ENCODE measurements around the gene EEFSEC. TPM values are rescaled to one million over a fixed set of nuclear protein-coding genes. Genes with fewer than 3 reads are reported as not detected.

Gene EEFSEC
- total and polyA plus RNA-seq, 2 of the 8 experiments (the other 6 are each of a cell fraction or from before 2014, with no cell fraction given): 13.1 to 19.8 TPM

DNA sequence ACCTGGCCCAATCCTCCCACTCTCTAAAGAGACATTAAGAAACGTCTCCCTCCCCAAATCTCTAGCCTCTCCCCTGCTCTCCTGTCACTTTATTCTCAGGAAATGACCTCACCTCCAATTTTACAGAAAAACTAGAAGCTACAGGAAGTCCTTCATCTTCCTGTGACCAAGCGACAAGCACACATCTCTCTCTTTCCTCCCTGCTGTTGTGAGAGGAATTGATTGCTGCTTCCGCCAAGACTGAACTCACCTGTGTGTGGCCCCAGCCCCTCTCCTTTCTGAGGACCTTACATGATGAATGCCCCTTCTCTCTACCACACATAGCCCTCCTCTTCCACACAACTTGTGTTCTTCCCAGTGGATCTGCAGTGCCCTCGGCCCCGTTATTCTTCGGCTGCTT lies 295.2 kb downstream of the EEFSEC start:
- Histone ChIP-seq H3K9me3 (ENCODE audit: insufficient read depth in 2 of 2, low read depth in 1 of 2, low read length in 1 of 2) (no peaks in the 10 kb centered on the region), H2BK120ac (replicated peaks; ENCODE audit: low read depth, low read length) (no peak overlapping the region), H2AK5ac (ENCODE audit: low read depth, low read length) (no peak overlapping the region), H3K18ac (ENCODE audit: extremely low read depth, low read length) (no peak overlapping the region), H2AFZ (ENCODE audit: low read length) (no peak overlapping the region), H4K8ac (ENCODE audit: extremely low read depth, insufficient read depth, low read length) (no peak overlapping the region), H3K4me2 (ENCODE audit: insufficient read depth in 1 of 2, low read depth in 2 of 2, low read length in 2 of 2) (no peak overlapping the region), H3K79me1 (ENCODE audit: low read depth, low read length) (no peaks in the 10 kb centered on the region; the same call in 1 of the 2 replicates), H2BK5ac (ENCODE audit: low read depth, low read length) (no peak overlapping the region), H4K5ac (ENCODE audit: insufficient read length, low read depth, low read length) (no peak overlapping the region), H3K9ac (replicated peaks in 1 of 4; ENCODE audit: extremely low read depth in 1 of 4, low read depth in 3 of 4, low read length in 3 of 4) (no peak overlapping the region), H3K79me2 (ENCODE audit: control insufficient read depth in 1 of 2, insufficient read depth in 2 of 2, low read length in 2 of 2) (no peaks in the 10 kb centered on the region), H3K4me3 (ENCODE audit: extremely low read depth in 1 of 4, insufficient read depth in 2 of 4, low read depth in 3 of 4, low read length in 4 of 4) (no peak overlapping the region), H3K23ac (ENCODE audit: insufficient read length) (no peak overlapping the region), H2BK15ac (ENCODE audit: low read length) (no peak overlapping the region), H4K20me1 (replicated peaks in 1 of 2; ENCODE audit: control insufficient read depth in 1 of 2, insufficient read depth in 2 of 2, low read length in 2 of 2) (peaks cover 0 to 7% of the 10 kb centered on the region in 2 experiments), H2BK20ac (ENCODE audit: low read length) (no peak overlapping the region), H3K23me2 (ENCODE audit: low read depth, low read length) (peaks cover 11% of the 10 kb centered on the region; the same call in 1 of the 2 replicates), H3K4me1 (replicated peaks in 1 of 4; ENCODE audit: control insufficient read depth in 3 of 4, insufficient read depth in 4 of 4, low read length in 3 of 4) (no peaks in the 10 kb centered on the region), H3K36me3 (ENCODE audit: control insufficient read depth in 2 of 4, insufficient read depth in 4 of 4, low read length in 3 of 4) (no peaks in the 10 kb centered on the region), H3K27me3 (replicated peaks in 1 of 4; ENCODE audit: control insufficient read depth in 3 of 4, extremely low read depth in 1 of 4, insufficient read depth in 3 of 4, low read length in 3 of 4) (peaks cover 0 to 2% (median 0%) of the 10 kb centered on the region in 4 experiments; a peak in 3 of 7 replicates), H3K27ac (ENCODE audit: low read depth, low read length) (no peak overlapping the region), H2BK12ac (ENCODE audit: low read depth, low read length) (no peak overlapping the region), H3K4ac (replicated peaks; ENCODE audit: insufficient read length, low read depth, low read length) (no peak overlapping the region), H3K56ac (replicated peaks; ENCODE audit: insufficient read length, low read depth, low read length) (no peak overlapping the region), H3K14ac (ENCODE audit: insufficient read length) (no peak overlapping the region), H4K91ac (replicated peaks; ENCODE audit: insufficient read length, low read length) (no peak overlapping the region)
- no peak for DNase-seq (ENCODE audit: low read depth in 1 of 2, low spot score in 2 of 2)
- FAIRE-seq: no peak
- CTCF ChIA-PET (ENCODE audit: partially characterized antibody): interaction anchor here (0.7 to 4.0 kb wide), 4 partner anchors 9 to 623 kb away, joined by 3 to 28 read pairs (median 6); no protein-coding TSS in a partner anchor
- TF ChIP-seq GABPA (IDR thresholded peaks at IDR 0.05; ENCODE audit: borderline replicate concordance, insufficient read depth, low read length): no peak
- no peak for TF ChIP-seq SIX5 (IDR thresholded peaks at IDR 0.05; ENCODE audit: low read depth, low read length)
- POLR2A ChIA-PET (ENCODE audit: partially characterized antibody): interaction anchor here (0.9 to 1.5 kb wide), 2 partner anchors 8 to 14 kb away, joined by 3 to 4 read pairs; no protein-coding TSS in a partner anchor
- WGBS, 2 experiments (ENCODE audit: extremely low coverage in 1 of 2, insufficient coverage in 1 of 2, insufficient read length in 1 of 2, insufficient replicate concordance in 2 of 2, low coverage in 1 of 2, low lambda C conversion rate in 2 of 2, missing lambda C conversion rate in 1 of 2): 88% methylated on average over 6 of the region's 6 CpGs; no CpG with 5 or more reads in 1 of the 2 experiments
